Neural progenitor cell (in vitro differentiated cells): ENCODE measurements around the gene CCL20. TPM values are rescaled to one million over a fixed set of nuclear protein-coding genes. Genes with fewer than 3 reads are reported as not detected.

ENCODE experiments used
- DNase-seq: peaks from one replicate; pipeline ENCODE4 v3.0.0-alpha.2; 2016; ENCODE audit warnings: low spot score
- H2AFZ ChIP-seq: fragments of 200-600 bp; sonication (generic); replicated peaks from 2 replicates; pipeline ENCODE4 v1.6.1; 2016; ENCODE audit warnings: antibody characterized with exemption
- H3F3A ChIP-seq: fragments of 200-600 bp; sonication (generic); 2 replicates; pipeline ENCODE4 v1.6.1; 2016; ENCODE audit warnings: antibody characterized with exemption, low read depth
- H3K27ac ChIP-seq: fragments of 200-600 bp; sonication (generic); 2 replicates; pipeline ENCODE4 v1.5.1; 2016; ENCODE audit warnings: mild to moderate bottlenecking
- H3K27me3 ChIP-seq: fragments of 200-600 bp; sonication (generic); 2 replicates; pipeline ENCODE4 v1.6.1; 2016; ENCODE audit warnings: mild to moderate bottlenecking, moderate library complexity
- H3K36me3 ChIP-seq: fragments of 200-600 bp; sonication (generic); 2 replicates; pipeline ENCODE4 v1.5.1; 2016
- H3K4me1 ChIP-seq: fragments of 200-600 bp; sonication (generic); 2 replicates; pipeline ENCODE4 v1.6.1; 2016; ENCODE audit warnings: mixed run types
- H3K4me2 ChIP-seq: fragments of 200-600 bp; sonication (generic); 2 replicates; pipeline ENCODE4 v1.6.1; 2016
- H3K4me3 ChIP-seq: fragments of 200-600 bp; sonication (generic); 2 replicates; pipeline ENCODE4 v1.5.1; 2016
- H3K79me2 ChIP-seq: fragments of 200-600 bp; sonication (generic); 2 replicates; pipeline ENCODE4 v1.6.1; 2016; ENCODE audit warnings: low read depth
- H3K9ac ChIP-seq: fragments of 200-600 bp; sonication (generic); 2 replicates; pipeline ENCODE4 v1.6.1; 2016
- H3K9me3 ChIP-seq: fragments of 200-600 bp; sonication (generic); 2 replicates; pipeline ENCODE4 v1.5.1; 2016; ENCODE audit warnings: low read depth
- H4K20me1 ChIP-seq: fragments of 200-600 bp; sonication (generic); 2 replicates; pipeline ENCODE4 v1.6.1; 2016; ENCODE audit warnings: low read depth
- H3K27ac Mint-ChIP-seq: 3 replicates; pipeline ENCODE4 v1.8.0; 2021; ENCODE audit warnings: mixed read lengths
- H3K27me3 Mint-ChIP-seq: 2 replicates; pipeline ENCODE4 v1.8.0; 2022; ENCODE audit warnings: low read depth, mild to moderate bottlenecking, inconsistent platforms, moderate library complexity, mixed read lengths; ENCODE audit not compliant: insufficient read depth
- H3K36me3 Mint-ChIP-seq: 3 replicates; pipeline ENCODE4 v1.8.0; 2021; ENCODE audit warnings: mixed read lengths
- H3K4me1 Mint-ChIP-seq: 3 replicates; pipeline ENCODE4 v1.8.0; 2021; ENCODE audit warnings: mixed read lengths
- H3K4me3 Mint-ChIP-seq: 3 replicates; pipeline ENCODE4 v1.8.0; 2021; ENCODE audit warnings: mild to moderate bottlenecking, moderate library complexity, mixed read lengths
- H3K9me3 Mint-ChIP-seq: 3 replicates; pipeline ENCODE4 v1.8.0; 2020; ENCODE audit warnings: mixed read lengths
- CTCF ChIP-seq: fragments of 200-600 bp; sonication (generic); IDR thresholded peaks from 2 replicates; pipeline ENCODE4 v1.5.1; 2017; ENCODE audit warnings: antibody characterized with exemption, mild to moderate bottlenecking
- EZH2 ChIP-seq: fragments of 200-600 bp; sonication (generic); IDR thresholded peaks from 2 replicates; pipeline ENCODE4 v1.6.1; 2017; ENCODE audit warnings: antibody characterized with exemption, mild to moderate bottlenecking, moderate library complexity
- EZH2phosphoT487 ChIP-seq: fragments of 200-600 bp; sonication (generic); IDR thresholded peaks from 2 replicates; pipeline ENCODE4 v1.6.1; 2017; ENCODE audit warnings: antibody characterized with exemption
- total RNA-seq: library from RNA; depleted of rRNA; stranded (reverse); fragments of >200 nt; gene quantifications from 2 replicates; pipeline ENCODE4 v1.2.3, GENCODE V29; 2015; ENCODE audit warnings: low replicate concordance

Gene CCL20
- total RNA-seq, 1 donor from 2014 or later = not detected

GRCh38 chr2:227823922-227824321, 10.3 kb downstream of the CCL20 start:
- no peak for DNase-seq
- Histone ChIP-seq H3K9ac (no peak overlapping the region), H3K27me3 (no peaks in the 10 kb centered on the region), H3K27ac (no peak overlapping the region), H2AFZ (no peak overlapping the region), H3K9me3 (no peaks in the 10 kb centered on the region), H3F3A (no peaks in the 10 kb centered on the region), H3K79me2 (no peaks in the 10 kb centered on the region), H3K4me3 (no peak overlapping the region), H3K4me1 (no peaks in the 10 kb centered on the region), H4K20me1 (no peaks in the 10 kb centered on the region), H3K36me3 (no peaks in the 10 kb centered on the region), H3K4me2 (no peak overlapping the region)
- TF ChIP-seq EZH2 = no peak
- TF ChIP-seq CTCF = no peak
- TF ChIP-seq EZH2phosphoT487 = no peak
- H3K27me3 Mint-ChIP-seq = peaks cover 6% of the 10 kb centered on the region
- no peak overlapping the region for H3K27ac Mint-ChIP-seq
- H3K4me3 Mint-ChIP-seq = no peak overlapping the region
- no peaks in the 10 kb centered on the region for H3K36me3 Mint-ChIP-seq
- H3K4me1 Mint-ChIP-seq = no peaks in the 10 kb centered on the region
- H3K9me3 Mint-ChIP-seq = no peaks in the 10 kb centered on the region

GRCh38 chr2:227824711-227825110, 11.1 kb downstream of the CCL20 start:
- peaks cover 6% of the 10 kb centered on the region for H3K27me3 Mint-ChIP-seq
- no peaks in the 10 kb centered on the region for H3K4me1 Mint-ChIP-seq
- no peaks in the 10 kb centered on the region for H3K9me3 Mint-ChIP-seq
- no peak overlapping the region for H3K4me2 ChIP-seq
- no peaks in the 10 kb centered on the region for H4K20me1 ChIP-seq
- H3K36me3 Mint-ChIP-seq = no peaks in the 10 kb centered on the region
- H3F3A ChIP-seq = no peaks in the 10 kb centered on the region
- H3K27ac Mint-ChIP-seq = no peak overlapping the region
- H3K79me2 ChIP-seq = no peaks in the 10 kb centered on the region
- no peak overlapping the region for H3K4me3 ChIP-seq
- no peaks in the 10 kb centered on the region for H3K36me3 ChIP-seq
- no peak for DNase-seq
- H3K27me3 ChIP-seq = no peaks in the 10 kb centered on the region
- H3K4me3 Mint-ChIP-seq = no peak overlapping the region
- H3K9me3 ChIP-seq = no peaks in the 10 kb centered on the region
- H2AFZ ChIP-seq = no peak overlapping the region
- no peak overlapping the region for H3K9ac ChIP-seq
- H3K27ac ChIP-seq = no peak overlapping the region
- TF ChIP-seq EZH2 (no peak), CTCF (no peak), EZH2phosphoT487 (no peak)
- H3K4me1 ChIP-seq = no peaks in the 10 kb centered on the region

DNA sequence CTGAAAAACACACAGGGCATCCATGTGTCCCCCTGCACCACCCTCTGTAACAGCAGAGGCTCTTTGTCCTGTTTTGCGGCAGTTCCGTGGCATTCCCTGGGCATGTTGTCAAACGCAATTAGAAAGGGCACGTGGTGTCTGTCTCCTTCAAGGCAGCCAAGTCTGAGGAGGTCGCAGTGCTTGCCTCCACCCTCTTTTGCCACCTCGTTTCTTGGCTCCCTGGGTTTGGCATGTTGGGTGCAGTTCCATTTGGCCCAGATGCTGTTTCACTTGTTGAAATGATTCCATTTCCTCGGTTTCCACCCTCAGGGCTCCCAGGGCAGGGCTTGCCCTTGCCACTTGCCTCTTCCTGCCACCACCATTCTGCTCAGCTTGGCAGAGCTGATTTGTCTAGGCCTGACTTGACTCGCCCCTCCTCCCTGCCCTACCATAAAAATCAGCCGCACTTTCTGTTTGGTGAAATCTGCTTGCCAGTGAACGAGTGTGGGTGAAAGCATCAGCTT, 12.4 kb downstream of the CCL20 start:
- no peak overlapping the region for H3K27ac Mint-ChIP-seq
- H3K4me2 ChIP-seq = no peak overlapping the region
- H3K9me3 Mint-ChIP-seq = no peaks in the 10 kb centered on the region
- H3K79me2 ChIP-seq = no peaks in the 10 kb centered on the region
- no peaks in the 10 kb centered on the region for H3K4me1 Mint-ChIP-seq
- no peak overlapping the region for H3K9ac ChIP-seq
- TF ChIP-seq EZH2 (no peak), CTCF (no peak), EZH2phosphoT487 (no peak)
- no peak overlapping the region for H3K4me3 ChIP-seq
- no peak overlapping the region for H2AFZ ChIP-seq
- no peaks in the 10 kb centered on the region for H3K36me3 Mint-ChIP-seq
- H4K20me1 ChIP-seq = no peaks in the 10 kb centered on the region
- peaks cover 6% of the 10 kb centered on the region for H3K27me3 Mint-ChIP-seq
- H3K36me3 ChIP-seq = no peaks in the 10 kb centered on the region
- no peaks in the 10 kb centered on the region for H3F3A ChIP-seq
- H3K9me3 ChIP-seq = no peaks in the 10 kb centered on the region
- no peak for DNase-seq
- no peak overlapping the region for H3K27ac ChIP-seq
- H3K4me1 ChIP-seq = no peaks in the 10 kb centered on the region
- H3K27me3 ChIP-seq = no peaks in the 10 kb centered on the region
- no peak overlapping the region for H3K4me3 Mint-ChIP-seq
